ENCODE data around the gene SNX19. TPM values are rescaled to one million over a fixed set of nuclear protein-coding genes. Genes with fewer than 3 reads are reported as not detected.

Gene SNX19, protein sequence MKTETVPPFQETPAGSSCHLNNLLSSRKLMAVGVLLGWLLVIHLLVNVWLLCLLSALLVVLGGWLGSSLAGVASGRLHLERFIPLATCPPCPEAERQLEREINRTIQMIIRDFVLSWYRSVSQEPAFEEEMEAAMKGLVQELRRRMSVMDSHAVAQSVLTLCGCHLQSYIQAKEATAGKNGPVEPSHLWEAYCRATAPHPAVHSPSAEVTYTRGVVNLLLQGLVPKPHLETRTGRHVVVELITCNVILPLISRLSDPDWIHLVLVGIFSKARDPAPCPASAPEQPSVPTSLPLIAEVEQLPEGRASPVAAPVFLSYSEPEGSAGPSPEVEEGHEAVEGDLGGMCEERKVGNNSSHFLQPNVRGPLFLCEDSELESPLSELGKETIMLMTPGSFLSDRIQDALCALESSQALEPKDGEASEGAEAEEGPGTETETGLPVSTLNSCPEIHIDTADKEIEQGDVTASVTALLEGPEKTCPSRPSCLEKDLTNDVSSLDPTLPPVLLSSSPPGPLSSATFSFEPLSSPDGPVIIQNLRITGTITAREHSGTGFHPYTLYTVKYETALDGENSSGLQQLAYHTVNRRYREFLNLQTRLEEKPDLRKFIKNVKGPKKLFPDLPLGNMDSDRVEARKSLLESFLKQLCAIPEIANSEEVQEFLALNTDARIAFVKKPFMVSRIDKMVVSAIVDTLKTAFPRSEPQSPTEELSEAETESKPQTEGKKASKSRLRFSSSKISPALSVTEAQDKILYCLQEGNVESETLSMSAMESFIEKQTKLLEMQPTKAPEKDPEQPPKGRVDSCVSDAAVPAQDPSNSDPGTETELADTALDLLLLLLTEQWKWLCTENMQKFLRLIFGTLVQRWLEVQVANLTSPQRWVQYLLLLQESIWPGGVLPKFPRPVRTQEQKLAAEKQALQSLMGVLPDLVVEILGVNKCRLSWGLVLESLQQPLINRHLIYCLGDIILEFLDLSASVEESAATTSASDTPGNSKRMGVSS
- 28.8 TPM for polyA plus RNA-seq (2012; ENCODE audit: insufficient read length, low read depth)

- TF ChIP-seq SIN3A (IDR thresholded peaks at IDR 0.05; ENCODE audit: borderline replicate concordance, insufficient read depth, low read length), result peak; percentile 64; the same call in 1 of the 2 replicates
- TF ChIP-seq TAF1 (IDR thresholded peaks at IDR 0.05; ENCODE audit: borderline replicate concordance, insufficient read depth, low read length), result peak; percentile 77; the same call in 1 of the 2 replicates
- peak; percentile 93 for TF ChIP-seq FOXP2 (optimal IDR thresholded peaks at IDR 0.05; ENCODE audit: borderline replicate concordance, extremely low read depth, extremely low read length, insufficient read depth)
- peak; percentile 92 for TF ChIP-seq POLR2AphosphoS5 (IDR thresholded peaks at IDR 0.05; ENCODE audit: low read depth, low read length)
- TF ChIP-seq REST (IDR thresholded peaks at IDR 0.05; ENCODE audit: insufficient read depth in 1 of 2, low read depth in 2 of 2, low read length in 2 of 2), result no peak
These were observed at the start of gene SNX19 for GRCh38 chr11:130916238-130916855. TSS of gene SNX19 (minus strand) at chr11:130916479. CDS start at chr11:130915939, 540 bp downstream.

DNA sequence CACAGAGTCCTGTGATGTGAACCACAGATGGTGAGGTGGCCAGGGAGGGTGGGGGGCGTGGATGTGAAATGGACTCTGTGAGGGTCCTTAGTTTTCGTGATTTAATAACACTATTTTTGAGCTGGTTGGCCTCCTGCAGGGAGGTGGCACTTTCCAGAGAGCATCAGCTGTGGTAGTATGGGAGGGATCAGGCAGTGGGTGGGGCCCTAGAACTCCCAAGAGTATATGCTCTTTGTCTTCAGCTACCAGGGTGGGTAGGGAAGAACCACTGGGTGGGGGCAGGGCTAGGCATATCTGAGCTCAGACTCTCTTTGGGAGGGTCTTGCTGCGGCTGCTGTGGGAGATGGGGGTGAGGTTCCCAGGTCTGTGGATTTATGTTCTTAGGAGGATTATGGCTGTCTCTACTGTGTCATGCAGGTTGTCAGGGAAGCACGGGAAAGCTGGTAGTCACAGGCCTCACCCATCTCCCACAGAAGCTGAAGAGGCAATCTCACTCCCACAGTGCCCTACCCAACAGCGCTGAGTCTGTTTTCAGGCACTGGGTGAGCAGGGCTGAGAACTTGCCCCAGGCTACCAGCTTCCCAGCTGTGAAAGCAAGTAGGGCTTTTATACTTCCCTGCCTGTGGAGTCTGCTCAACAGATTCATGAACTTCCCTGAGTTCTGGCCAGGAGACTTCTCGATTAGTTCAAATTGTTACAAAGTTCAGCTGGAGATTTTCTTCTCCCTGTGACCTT is 47.9 kb upstream of the SNX19 start:
- TF ChIP-seq FOXP2 (optimal IDR thresholded peaks at IDR 0.05; ENCODE audit: borderline replicate concordance, extremely low read depth, extremely low read length, insufficient read depth) (no peak), SIN3A (IDR thresholded peaks at IDR 0.05; ENCODE audit: borderline replicate concordance, insufficient read depth, low read length) (no peak), REST (IDR thresholded peaks at IDR 0.05; ENCODE audit: insufficient read depth in 1 of 2, low read depth in 2 of 2, low read length in 2 of 2) (no peak), TAF1 (IDR thresholded peaks at IDR 0.05; ENCODE audit: borderline replicate concordance, insufficient read depth, low read length) (no peak), POLR2AphosphoS5 (IDR thresholded peaks at IDR 0.05; ENCODE audit: low read depth, low read length) (no peak)

- TF ChIP-seq REST (IDR thresholded peaks at IDR 0.05; ENCODE audit: insufficient read depth in 1 of 2, low read depth in 2 of 2, low read length in 2 of 2), result no peak
- no peak for TF ChIP-seq POLR2AphosphoS5 (IDR thresholded peaks at IDR 0.05; ENCODE audit: low read depth, low read length)
- TF ChIP-seq TAF1 (IDR thresholded peaks at IDR 0.05; ENCODE audit: borderline replicate concordance, insufficient read depth, low read length), result no peak
- TF ChIP-seq SIN3A (IDR thresholded peaks at IDR 0.05; ENCODE audit: borderline replicate concordance, insufficient read depth, low read length), result no peak
- no peak for TF ChIP-seq FOXP2 (optimal IDR thresholded peaks at IDR 0.05; ENCODE audit: borderline replicate concordance, extremely low read depth, extremely low read length, insufficient read depth)
These were observed 31.6 kb upstream of the SNX19 start for GRCh38 chr11:130947889-130948288.

DNA sequence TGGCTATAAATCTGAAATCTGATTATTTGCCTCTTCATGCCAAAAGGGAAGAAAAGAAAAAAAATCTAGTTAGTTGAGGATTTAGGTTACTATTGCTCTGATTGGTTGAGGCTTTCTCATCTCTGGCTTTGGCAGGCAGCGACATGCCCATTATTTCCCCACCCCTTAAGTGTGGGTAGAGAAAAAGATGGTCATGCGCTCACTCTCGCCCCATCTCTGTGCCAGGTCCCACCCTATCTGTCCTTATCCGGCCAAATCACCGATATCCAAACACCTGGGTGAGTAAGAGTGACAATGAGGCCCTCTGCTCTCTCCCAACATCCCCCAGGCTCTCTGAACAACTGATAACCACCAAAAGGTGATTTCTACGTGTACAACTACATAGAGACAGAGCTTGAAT is 31.2 kb upstream of the SNX19 start:
- no peak for TF ChIP-seq POLR2AphosphoS5 (IDR thresholded peaks at IDR 0.05; ENCODE audit: low read depth, low read length)
- TF ChIP-seq TAF1 (IDR thresholded peaks at IDR 0.05; ENCODE audit: borderline replicate concordance, insufficient read depth, low read length), result no peak

All from PFSK-1 (cell line).